GM19099 (cell line): ENCODE data around the gene RSPRY1.

Experiments
- POLR2A ChIP-seq: IDR thresholded peaks from 3 replicates; pipeline ENCODE4 v1.6.1; 2011; ENCODE audit warnings: low read depth; ENCODE audit not compliant: insufficient read length; ENCODE audit errors: extremely low read depth

RSPRY1 gene

DNA sequence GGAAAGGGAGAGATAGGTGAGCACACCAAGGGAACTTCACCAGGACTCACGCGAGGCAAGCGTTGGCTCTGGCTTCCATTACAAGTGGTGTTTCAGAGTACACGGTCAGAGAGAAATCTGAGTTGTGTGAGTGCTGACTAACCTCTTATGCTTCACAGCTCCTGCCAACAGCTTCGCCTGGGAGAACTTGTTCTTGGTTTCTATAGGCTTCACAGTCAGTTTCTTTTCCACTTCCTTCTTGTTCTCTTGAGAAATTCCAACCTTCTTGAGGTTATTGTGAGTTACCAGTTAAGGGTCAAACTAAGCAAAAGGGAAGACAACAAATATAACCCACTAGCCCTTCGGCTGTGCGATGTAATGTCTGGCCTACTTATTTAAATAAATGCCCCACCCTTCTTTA lies 19.2 kb upstream of the RSPRY1 start:
- TF ChIP-seq POLR2A = no peak

DNA sequence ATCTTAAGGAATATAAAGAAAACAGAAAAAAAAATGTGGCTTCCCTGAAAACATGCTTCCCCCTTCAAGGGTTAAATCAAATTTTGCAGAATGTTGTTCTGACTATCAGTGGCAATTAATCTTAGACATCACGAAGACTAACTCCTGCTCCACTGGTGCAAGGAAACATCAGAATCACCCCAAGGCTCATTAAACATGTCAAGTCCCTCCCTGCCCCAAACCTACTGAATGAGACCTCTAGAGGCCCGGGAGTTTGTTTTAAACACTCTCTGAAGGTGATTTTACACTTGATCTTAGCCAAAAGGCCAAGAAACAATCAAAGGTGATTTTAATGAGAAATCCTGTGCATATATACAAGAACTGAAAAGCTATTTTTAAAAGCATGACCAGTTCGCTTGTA lies 18.6 kb upstream of the RSPRY1 start:
- TF ChIP-seq POLR2A = no peak

- no peak for TF ChIP-seq POLR2A
These were observed 18.2 kb upstream of the RSPRY1 start for GRCh38 chr16:57167953-57168352.

DNA sequence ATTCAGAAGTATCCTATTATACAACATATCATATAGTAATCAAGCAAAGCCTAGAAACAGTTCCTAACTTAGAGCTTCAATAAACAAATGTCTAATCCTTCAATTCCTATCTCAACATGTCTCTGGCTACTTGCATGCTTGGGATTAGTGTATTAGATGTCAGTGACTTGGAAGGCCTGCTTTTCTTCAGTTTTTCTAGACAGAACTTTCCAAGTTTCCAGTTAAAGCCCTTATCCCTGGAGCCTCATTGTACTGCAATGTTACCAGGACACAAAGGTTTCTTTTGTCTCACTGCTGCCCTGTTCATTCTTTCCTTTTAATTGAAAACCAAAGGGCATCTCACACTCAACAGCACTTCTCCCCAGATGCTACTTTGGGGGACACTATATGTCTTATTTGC lies 16.8 kb upstream of the RSPRY1 start:
- no peak for TF ChIP-seq POLR2A

DNA sequence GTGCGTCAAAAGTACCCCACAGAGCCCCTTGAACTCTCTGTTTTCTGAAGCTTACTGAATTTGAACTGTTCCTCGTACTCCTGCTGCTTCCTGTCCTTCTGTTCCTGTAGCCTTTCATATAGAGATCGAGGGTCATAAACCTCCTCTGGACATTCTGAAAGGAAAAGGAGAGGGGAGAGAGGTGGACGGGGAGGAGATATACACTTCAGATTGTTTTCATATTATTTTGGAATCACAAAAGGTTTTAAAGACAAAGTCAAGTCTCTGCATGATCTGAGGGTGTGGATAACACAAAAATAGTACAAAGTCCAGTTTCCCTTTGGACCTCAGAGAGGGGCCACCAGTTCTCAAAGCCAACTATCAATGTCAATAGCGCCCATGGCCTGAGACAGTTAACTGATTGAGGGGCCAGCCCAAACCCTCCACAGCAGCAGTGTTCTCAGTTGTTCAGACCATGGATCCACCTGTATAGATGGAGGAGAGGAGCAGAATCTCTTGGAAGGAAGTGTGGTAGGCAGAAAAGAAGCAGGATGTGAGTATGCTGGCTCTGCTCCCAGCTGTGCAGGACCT lies 13.3 kb upstream of the RSPRY1 start:
- TF ChIP-seq POLR2A = no peak

DNA sequence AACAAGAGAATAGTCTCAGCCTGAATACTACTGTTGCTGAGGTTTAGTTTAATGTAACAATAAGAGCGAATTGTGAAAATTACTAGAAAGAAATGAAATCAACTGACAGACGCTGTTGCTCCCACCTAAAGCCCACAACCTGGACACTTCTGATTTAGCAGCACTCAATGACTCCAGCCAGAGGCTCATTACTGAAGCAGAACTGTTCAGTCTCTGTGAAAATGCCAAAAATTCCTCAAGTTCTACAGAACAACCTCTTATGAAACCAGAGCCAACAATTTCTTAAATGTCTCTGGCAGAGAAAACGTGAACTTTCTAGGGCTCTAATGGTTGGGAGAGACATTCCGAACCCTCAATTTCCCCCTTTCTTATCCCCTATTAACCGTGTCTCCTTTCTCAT lies 10.2 kb upstream of the RSPRY1 start:
- TF ChIP-seq POLR2A = no peak

DNA sequence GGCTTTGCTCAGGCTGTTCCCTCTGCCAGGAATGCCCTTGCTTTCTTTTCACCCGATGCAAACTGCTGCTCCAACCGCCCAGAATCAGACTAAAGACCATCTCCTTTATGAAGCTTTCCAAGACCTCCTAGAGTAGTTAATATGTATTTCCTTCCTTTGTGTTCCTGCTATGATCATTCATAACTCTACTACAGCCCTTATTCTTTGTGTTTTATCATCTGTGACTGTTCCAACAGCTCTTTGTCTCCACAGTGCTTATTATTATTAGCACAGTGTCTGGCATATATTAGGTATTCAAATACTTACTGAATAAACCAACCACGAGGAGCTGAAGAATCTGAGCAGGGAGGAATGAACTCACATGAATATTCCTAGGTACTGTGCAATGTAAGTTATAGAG lies 7.9 kb upstream of the RSPRY1 start:
- no peak for TF ChIP-seq POLR2A

DNA sequence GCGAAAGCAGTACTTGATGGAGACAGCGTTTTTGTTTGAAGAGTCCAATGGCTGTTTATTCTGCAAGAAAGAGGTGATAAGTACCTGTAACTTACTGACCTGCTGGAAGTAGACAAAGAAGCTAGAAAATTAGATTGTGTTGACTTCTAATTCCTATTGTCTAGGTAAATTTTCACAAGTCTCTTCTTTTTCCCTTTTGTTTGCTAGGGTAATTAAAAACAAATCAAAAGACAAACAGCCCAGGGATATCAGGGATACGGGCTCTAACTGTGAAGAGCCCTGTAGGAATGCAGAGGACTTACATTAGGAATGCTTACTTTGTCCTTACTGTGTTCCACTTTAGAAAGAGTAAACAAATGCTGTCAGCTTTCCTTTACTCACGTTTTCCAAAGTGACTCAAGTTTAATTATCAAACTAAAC lies 7.3 kb upstream of the RSPRY1 start:
- TF ChIP-seq POLR2A = no peak

DNA sequence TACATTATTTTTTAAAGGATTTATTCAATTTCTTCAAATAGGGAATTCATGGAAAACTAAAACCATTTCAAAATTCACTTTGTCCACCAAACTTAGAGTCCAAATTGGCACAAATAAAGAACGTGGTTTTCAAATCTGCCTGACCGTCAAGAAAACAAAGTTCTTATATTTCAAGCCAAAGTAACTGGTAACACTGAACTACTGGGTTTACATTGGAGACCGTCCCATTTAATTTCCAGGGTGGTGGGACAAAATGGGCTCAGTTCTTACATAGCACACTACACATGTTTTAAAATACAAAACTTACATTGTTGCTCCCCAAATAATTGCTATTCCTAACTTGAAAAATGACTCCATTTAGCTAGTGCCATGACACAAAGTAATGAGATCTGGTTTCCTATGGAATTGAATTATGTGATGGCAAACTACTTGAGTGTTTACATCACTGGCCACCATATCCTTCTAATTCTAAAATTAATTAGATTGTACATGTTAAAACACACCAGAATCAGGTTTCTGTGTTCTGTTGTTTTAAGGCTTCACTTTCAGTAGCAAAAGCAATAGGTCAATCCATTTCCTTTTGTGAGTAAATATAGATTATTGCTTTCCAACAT lies 6.8 kb upstream of the RSPRY1 start:
- TF ChIP-seq POLR2A = no peak

DNA sequence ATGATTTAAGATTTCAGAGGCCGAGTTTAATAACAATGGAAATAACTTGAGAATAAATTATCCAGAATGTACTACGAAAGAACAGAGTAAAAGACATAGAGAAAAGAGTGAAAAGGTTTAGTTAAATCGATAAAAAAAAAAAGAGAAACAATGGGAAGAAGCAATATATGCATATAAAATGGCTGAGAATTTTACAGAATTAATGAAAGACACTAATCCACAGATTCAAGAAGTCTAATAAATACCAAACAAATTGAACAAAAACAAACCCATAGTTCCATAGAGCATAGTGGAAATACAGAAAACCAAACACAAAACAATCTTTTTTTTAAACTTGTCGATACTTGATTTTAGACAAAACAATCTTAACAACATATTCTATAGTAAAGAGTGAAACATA lies 2.0 kb upstream of the RSPRY1 start:
- TF ChIP-seq POLR2A = no peak

- TF ChIP-seq POLR2A = no peak
These were observed 1.2 kb upstream of the RSPRY1 start for GRCh38 chr16:57184887-57185445.

- TF ChIP-seq POLR2A = no peak
These were observed 634 bp upstream of the RSPRY1 start for GRCh38 chr16:57185446-57185944.

GRCh38 chr16:57186872-57187854 lies 1.0 kb downstream of the RSPRY1 start:
- no peak for TF ChIP-seq POLR2A

DNA sequence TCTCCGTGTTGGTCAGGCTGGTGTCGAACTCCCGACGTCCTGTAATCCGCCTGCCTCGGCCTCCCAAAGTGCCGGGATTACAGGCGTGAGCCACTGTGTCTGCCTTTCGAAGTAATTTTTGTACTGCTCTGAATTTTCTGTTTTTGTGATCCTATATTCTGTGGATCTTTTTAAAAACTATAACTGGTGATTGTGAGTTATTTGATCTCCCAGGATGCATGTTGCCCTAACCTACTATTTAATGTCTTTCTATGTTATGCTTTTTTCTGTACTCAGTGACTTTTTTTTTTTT lies 2.5 kb downstream of the RSPRY1 start:
- no peak for TF ChIP-seq POLR2A

- no peak for TF ChIP-seq POLR2A
These were observed 4.0 kb downstream of the RSPRY1 start for GRCh38 chr16:57190136-57190535.
